Measurements from ENCODE around the gene KCNJ9.

The KCNJ9 gene

GRCh38 chr1:160087118-160087662 is 5.9 kb downstream of the KCNJ9 start:
- DNase-seq (ENCODE audit: low read depth, low spot score) = no peak

DNA sequence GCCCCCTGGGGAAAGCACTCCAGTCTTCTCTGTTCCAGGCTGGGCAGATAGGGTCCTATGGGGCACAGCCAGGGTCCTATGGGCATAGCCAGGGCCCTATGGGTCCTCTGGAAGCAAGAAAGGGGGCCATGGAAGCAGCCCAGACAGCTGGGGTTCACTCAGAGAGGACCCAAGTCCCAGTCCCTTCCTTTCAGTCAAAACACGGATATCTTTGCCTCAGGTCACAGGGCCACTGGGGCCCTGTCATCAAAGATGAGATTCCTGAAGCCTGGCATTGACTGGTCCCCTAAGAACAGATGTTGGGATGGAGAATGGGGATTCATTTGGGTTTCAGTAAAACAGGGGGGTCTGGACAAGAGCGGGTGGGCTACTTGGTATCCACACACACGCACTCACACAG is 8.5 kb downstream of the KCNJ9 start:
- DNase-seq (ENCODE audit: low read depth, low spot score) = no peak

DNA sequence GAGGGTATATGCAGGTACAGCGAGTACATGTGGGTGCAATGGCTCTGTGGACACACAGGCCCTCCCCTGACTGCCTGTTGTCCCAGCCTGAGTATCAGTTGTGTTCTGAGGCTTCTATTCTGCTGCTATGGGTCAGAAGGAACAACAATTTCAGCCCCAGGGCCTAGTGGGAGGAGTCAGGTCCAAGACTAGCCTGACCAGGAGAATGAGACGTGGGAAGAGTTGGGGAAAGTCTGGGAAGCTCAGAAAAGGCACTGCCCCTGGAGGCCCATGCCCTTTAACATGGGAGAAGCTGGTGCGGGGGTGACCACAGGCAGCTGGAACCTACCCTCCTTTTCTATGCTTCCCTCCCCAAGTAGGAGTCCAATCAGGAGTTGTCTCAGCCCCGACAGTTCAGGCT is 9.4 kb downstream of the KCNJ9 start:
- DNase-seq (ENCODE audit: low read depth, low spot score) = no peak

DNA sequence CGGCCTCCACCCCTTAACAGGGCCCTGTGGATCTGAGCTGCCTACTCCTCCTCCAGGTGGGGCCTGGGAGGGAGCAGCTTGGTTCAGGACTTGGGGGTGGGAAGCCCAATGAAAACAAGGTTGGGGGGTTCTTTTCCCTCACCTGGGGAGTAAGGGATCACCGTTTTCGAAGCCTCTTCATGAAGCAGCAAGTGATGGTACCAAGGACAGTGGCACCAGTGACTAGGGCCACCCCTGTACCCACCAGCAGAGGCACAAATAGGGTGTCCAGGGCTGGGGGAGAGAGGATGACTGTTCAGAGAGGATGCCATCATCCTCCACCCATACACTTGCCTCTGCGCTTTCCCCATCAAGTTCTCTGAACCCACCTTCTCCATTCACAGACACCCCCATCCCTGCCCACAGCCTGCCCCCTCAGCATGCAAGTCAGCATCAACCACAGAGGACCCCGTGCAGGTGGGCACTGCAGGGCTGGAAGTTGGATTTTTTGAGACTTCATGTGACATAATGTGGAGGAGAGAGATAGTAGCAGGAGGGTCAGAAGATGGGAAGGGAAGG is 10.4 kb downstream of the KCNJ9 start:
- DNase-seq (ENCODE audit: low read depth, low spot score) = no peak

- DNase-seq (ENCODE audit: low read depth, low spot score) = no peak
These were observed 11.2 kb downstream of the KCNJ9 start for GRCh38 chr1:160092366-160093068.

DNA sequence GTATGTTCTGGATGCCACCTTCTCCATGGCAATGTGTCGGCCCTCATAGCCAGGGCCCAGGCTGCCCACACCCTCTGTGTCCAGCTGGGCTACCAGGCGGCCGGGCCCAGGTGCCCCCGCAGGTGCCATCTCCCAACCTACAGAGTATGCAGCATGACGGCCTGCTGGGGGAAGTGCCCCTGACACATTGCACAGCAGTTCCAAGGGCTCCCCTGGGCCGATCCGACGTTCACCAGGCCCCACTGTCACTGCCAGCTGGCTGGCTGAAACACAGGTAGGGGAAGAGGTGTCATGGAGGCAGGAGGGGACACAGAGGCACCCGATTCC is 11.7 kb downstream of the KCNJ9 start:
- no peak for DNase-seq (ENCODE audit: low read depth, low spot score)

DNA sequence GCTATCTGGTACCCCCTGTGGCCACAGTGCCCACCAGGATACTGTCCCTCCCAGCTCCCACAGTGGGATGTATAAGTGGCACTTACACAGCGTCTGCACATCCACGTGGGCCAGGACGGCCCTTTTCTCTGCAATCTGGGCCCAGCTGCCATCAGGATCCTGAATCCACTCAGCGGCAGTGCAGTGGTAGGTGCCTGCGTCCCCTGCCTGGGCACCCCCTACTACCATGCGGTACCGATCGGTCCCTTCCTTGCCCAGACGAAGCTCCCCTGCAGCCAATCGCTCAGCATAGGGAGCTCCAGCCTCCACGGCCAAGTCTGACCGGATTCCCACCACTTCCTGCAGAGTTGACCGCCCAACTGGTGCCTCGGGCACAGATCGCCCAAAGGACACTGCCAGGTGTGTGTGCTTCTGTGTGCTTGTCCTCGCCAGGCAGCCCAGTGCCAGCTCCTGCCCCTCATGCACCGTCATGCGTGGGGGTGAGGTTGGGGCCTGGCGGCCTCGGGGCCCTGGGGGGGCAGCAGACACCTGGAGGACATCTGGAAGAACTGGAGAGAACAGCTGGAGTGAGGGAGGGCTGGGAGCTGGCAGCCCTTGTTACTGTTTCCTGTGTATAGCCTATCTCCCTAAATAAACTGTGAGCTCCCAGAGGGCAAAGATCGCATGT is 12.4 kb downstream of the KCNJ9 start:
- DNase-seq (ENCODE audit: low read depth, low spot score) = no peak

DNA sequence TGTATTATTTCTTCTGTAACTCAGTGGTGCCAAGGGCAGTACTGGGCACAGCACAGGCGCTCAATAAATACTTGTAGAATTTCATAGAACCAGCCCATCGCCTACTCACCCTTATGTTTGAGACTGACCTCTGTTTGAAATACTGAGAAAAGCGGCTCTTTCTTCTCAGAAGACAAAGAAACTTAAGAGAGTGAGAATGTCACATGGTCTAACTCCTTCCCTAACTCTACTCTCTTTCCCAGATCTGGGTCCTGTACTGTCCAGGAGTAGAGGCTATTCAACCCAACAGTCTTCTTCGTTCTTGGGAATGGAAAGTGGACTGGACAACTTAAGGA is 12.9 kb downstream of the KCNJ9 start:
- DNase-seq (ENCODE audit: low read depth, low spot score) = no peak

DNA sequence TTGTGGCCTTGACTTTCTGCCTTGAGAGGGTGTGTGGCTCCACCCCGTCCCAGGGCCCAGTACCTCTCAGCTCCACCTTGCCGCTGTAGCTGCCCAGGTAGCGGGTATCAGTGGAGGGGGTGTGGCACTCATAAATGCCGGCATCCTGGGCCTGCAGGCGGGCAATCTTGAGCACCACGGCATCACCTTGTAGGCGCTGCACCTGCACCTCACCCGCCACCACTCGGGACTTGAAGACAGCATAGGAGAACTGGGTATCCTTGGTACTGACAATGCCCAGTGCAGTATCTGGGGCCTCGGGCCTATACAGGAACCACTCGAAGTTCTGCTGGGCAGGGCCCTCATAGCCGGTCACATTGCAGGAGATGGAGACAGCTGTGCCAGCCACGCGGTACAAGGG is 13.5 kb downstream of the KCNJ9 start:
- no peak for DNase-seq (ENCODE audit: low read depth, low spot score)

GRCh38 chr1:160095382-160096105 is 14.2 kb downstream of the KCNJ9 start:
- DNase-seq (ENCODE audit: low read depth, low spot score) = no peak

DNA sequence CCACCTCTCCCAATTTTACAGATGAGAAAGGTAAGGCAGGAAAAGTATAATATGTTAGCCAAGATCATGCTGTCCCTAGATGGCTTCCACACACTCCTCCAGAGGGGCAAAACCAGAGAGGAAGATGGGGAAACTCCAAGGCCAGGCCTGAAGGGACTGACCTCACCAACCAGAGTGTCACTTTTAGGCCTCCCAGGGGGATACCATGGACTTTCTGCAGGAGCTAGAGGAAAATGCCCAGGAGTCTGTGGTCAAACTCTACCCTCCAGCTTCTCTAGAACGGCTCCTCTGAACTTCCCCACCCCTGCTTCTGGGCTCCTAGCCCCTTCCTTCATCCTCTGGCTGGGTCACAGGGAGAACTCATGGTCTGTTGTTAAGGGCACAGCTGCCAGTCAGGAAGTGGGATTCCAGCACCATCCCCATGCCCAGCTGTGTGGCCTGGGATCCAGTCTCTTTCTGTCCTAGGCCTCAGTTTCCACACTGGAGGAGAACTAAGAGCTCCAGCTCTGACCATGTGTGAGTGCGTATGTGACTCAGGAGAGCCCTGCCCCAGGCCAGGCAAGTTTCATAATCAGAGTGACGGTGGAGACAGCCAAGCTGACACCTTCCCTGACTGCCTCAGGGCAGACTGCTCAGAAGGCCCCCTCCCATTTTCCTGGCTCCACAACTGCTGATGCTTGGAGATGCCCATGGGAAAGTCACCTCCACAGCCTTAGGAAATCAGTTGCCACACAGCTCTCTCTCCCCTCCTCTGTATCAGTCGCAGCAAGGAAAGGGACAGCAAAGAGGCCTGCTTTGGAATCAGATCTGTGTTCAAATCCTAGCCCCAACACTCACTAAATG is 15.2 kb downstream of the KCNJ9 start:
- DNase-seq (ENCODE audit: low read depth, low spot score) = no peak

DNA sequence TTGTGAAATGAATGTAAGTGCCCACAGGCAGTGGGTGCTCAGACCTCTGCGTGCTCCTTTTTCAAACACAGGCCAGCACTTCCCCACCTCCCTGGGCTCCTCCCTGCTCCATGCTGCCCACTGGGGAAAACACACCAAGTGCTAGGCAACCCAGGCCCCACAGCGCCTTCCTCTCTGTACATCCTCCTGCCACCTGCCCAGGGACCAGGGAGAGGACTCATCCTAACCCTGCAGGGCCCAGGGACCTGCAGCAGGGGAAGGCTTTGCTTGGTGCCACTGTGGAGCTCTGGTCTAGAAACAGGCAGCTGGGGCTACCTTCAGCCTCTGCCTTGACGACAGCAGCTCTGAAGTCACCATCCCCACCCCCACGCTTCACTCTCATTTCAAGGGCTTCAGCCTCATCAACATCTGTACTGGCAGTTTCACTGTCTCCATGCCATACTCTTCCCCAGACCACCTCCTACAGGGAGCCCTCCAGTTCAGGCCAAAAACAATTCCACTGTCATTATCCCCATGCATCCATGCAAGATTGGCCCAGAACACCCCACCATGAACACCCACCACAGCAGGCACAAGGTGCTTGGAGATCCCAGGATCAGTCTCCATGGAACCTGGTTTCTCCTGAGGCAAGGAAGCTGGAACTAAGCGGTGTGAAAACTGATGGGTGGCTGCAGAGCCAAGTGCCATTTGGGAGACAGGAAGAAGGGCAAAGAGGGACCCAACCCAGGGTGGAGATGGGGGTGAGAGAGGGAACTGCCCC is 16.0 kb downstream of the KCNJ9 start:
- no peak for DNase-seq (ENCODE audit: low read depth, low spot score)

DNA sequence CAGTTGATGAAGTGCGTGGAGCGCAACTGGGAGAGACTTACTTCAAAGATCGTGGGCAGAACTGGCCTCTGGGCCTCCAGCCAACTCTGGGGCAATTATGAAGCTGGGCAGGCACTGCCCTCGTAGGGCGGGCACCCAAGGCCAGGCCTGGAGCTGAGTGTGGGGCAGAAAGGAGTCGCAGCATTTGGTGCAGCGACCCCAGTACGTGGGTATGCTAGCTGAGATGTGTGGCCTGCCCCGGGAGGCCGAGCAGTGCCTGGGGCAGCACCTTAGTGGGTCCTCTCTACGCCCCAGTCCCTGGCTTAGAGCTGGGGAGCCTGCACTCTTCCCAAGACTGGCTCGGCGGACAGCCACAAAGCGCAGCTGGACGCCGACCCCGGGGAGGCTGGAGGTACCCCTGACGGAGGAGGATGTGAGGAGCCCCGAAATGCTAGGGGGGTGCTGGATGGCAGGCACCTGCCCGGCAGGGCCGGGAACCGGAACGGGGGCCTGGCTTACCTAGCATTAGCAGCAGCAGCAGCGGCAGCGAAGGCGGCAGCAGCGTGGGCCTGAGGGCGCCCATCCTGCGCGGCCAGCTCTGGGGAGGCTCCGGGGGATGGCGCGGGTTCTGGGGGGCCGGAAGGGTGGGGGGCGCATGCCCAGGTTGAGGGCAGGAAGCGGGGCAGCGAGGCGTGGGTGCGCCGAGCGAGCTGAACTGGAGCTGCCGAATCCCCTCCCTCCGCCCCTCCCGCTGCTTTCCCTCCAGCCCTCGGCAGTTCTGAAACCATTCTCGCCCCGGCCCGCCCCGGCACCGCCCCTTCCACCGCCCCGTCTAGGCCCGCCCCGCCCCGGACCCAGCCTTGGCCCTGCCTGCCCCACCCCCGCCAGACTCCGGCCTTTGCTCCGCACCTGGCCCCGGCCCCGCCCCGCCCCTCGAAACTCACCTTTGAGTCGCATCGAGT is 16.8 kb downstream of the KCNJ9 start, which contains the start of gene IGSF8:
Gene IGSF8, minus strand, starts transcription at position 709 of the 941 bp plus-strand sequence. Its CDS starts 147 bp downstream, at position 562.
- peak; percentile 85 for DNase-seq (ENCODE audit: low read depth, low spot score)

GRCh38 chr1:160098852-160099561 is 17.7 kb downstream of the KCNJ9 start:
- peak; percentile 98 for DNase-seq (ENCODE audit: low read depth, low spot score)

- no peak for DNase-seq (ENCODE audit: low read depth, low spot score)
These were observed 18.5 kb downstream of the KCNJ9 start for GRCh38 chr1:160099716-160100375.

- DNase-seq (ENCODE audit: low read depth, low spot score) = peak; percentile 61
These were observed 19.8 kb downstream of the KCNJ9 start for GRCh38 chr1:160101037-160101716.

DNA sequence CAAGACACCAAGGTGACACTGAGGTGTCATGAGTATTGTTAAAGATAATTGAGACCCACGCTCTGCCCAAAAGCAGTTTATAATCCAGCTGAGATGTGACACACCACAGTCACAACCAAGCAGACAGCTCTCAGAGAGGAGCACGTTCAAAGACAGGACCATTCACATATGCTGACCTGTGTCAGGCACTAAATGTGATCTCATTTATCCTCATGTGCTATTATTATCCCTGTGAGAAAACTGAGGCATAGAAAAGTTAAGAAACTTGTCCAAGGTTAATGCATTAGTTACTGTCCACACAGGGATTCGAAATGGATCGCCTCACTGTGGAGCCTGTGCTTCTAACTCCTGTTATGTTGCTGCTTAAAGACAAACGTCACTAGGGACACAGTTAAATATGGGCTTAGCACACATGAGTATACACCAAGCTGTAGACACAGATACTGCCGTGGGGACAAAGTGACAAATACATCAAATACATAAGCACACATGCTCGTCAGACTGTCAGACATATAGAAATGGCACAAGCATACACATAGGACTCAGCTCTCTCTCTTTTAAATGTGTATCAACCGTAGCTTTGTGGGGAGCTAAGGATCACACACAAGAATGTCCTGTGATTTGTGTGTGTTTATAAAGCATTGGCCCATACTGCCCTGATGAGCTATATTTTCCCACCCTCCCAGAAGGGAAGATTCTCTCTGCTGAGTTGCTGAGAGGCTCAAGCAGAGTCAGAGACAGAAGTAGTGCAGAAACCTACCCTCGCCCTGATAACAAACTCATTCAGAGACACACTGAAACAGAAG is 20.6 kb downstream of the KCNJ9 start:
- no peak for DNase-seq (ENCODE audit: low read depth, low spot score)

All from activated naive CD8-positive, alpha-beta T cell treated with anti-CD3 and anti-CD28 coated beads, Interleukin-2, amount 50 U/mL, for 16 hours (primary cell).